Loucy (cell line): ENCODE results near the gene BAIAP3.

Experiments
- H2AFZ ChIP-seq: fragments of 200-600 bp; sonication (generic); 2 replicates; pipeline ENCODE4 v1.6.0; 2016; ENCODE audit warnings: antibody characterized with exemption, mild to moderate bottlenecking, low read length, moderate library complexity
- H3F3A ChIP-seq: fragments of 200-600 bp; 2 replicates; pipeline ENCODE4 v1.6.0; 2016; ENCODE audit warnings: antibody characterized with exemption, low read depth, mild to moderate bottlenecking
- H3K27me3 ChIP-seq: fragments of 200-600 bp; sonication (generic); 2 replicates; pipeline ENCODE4 v1.6.1; 2014; ENCODE audit warnings: low read length, mild to moderate bottlenecking; ENCODE audit not compliant: insufficient read depth, poor library complexity, severe bottlenecking
- H3K36me3 ChIP-seq: fragments of 200-600 bp; sonication (generic); 2 replicates; pipeline ENCODE4 v1.6.1; 2016; ENCODE audit warnings: low read length; ENCODE audit not compliant: insufficient read depth
- H3K4me1 ChIP-seq: fragments of 200-600 bp; sonication (generic); 2 replicates; pipeline ENCODE4 v1.5.1; 2014; ENCODE audit warnings: low read length, mild to moderate bottlenecking; ENCODE audit not compliant: insufficient read depth, poor library complexity, severe bottlenecking
- H3K4me2 ChIP-seq: fragments of 200-600 bp; sonication (generic); 2 replicates; pipeline ENCODE4 v1.6.0; 2014; ENCODE audit warnings: antibody characterized with exemption, low read length, low read depth, mild to moderate bottlenecking; ENCODE audit not compliant: poor library complexity, severe bottlenecking
- H3K4me3 ChIP-seq: fragments of 200-600 bp; sonication (generic); 2 replicates; pipeline ENCODE4 v1.5.1; 2014; ENCODE audit warnings: low read length, mild to moderate bottlenecking, mixed read lengths; ENCODE audit not compliant: poor library complexity, severe bottlenecking
- H3K79me2 ChIP-seq: fragments of 200-600 bp; sonication (generic); 2 replicates; pipeline ENCODE4 v1.6.1; 2014; ENCODE audit warnings: low read length; ENCODE audit not compliant: insufficient read depth
- H3K9ac ChIP-seq: fragments of 200-600 bp; sonication (generic); 2 replicates; pipeline ENCODE4 v1.6.0; 2014; ENCODE audit warnings: mild to moderate bottlenecking, low read depth, low read length, moderate library complexity; ENCODE audit not compliant: poor library complexity, severe bottlenecking
- H3K9me2 ChIP-seq: fragments of 200-600 bp; sonication (generic); replicated peaks from 2 replicates; pipeline ENCODE4 v1.6.1; 2016; ENCODE audit warnings: low read depth, low read length, mixed read lengths
- H3K9me3 ChIP-seq: fragments of 200-600 bp; sonication (generic); 2 replicates; pipeline ENCODE4 v1.6.1; 2014; ENCODE audit warnings: mild to moderate bottlenecking, antibody characterized with exemption, low read length, low read depth; ENCODE audit not compliant: insufficient read depth
- H4K20me1 ChIP-seq: fragments of 200-600 bp; sonication (generic); 2 replicates; pipeline ENCODE4 v1.6.0; 2014; ENCODE audit warnings: antibody characterized with exemption, low read length, mild to moderate bottlenecking; ENCODE audit not compliant: insufficient read depth, poor library complexity, severe bottlenecking
- EZH2phosphoT487 ChIP-seq: fragments of 200-600 bp; IDR thresholded peaks from 2 replicates; pipeline ENCODE4 v1.6.1; 2018; ENCODE audit warnings: antibody characterized with exemption, mild to moderate bottlenecking, moderate library complexity, borderline replicate concordance
- TF ChIP-seq, protein P1 (sequence below): fragments of 200-600 bp; sonication (generic); conservative IDR thresholded peaks from 2 replicates; pipeline ENCODE4 v1.5.1; 2014; ENCODE audit warnings: mild to moderate bottlenecking, antibody characterized with exemption, low read length

BAIAP3 gene

DNA sequence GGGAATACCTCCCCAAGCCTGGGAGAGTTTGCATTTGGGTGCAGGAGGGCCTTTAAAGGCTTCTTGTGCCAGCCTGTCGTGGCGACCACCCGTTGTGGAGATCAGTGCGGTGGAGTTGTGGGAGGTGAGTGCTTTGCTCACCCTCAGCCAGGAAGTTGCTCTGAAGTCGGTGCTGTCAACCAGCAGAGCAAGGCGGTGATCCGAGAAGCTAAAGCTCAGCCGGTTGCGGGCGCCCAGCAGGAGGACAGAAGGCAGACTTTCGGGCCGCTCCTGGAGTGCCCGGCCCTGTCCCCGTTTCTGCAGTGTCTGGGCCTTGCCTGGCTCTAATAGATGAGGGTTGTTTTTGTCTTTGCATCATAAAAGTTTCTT, 22.6 kb upstream of the BAIAP3 start:
- no peaks in the 10 kb centered on the region for H3K27me3 ChIP-seq
- H4K20me1 ChIP-seq, result peaks cover 49% of the 10 kb centered on the region
- no peak overlapping the region for H2AFZ ChIP-seq
- H3K9ac ChIP-seq, result peak overlapping the region; percentile 92
- H3K9me2 ChIP-seq, result no peaks in the 10 kb centered on the region
- H3K9me3 ChIP-seq, result no peaks in the 10 kb centered on the region
- peaks cover 6% of the 10 kb centered on the region; the same call in 1 of the 2 replicates for H3K36me3 ChIP-seq
- H3K4me1 ChIP-seq, result no peaks in the 10 kb centered on the region
- peaks cover 55% of the 10 kb centered on the region for H3K79me2 ChIP-seq
- peak overlapping the region; percentile 88 for H3K4me2 ChIP-seq
- no peak for TF ChIP-seq EZH2phosphoT487
- TF ChIP-seq, protein P1, sequence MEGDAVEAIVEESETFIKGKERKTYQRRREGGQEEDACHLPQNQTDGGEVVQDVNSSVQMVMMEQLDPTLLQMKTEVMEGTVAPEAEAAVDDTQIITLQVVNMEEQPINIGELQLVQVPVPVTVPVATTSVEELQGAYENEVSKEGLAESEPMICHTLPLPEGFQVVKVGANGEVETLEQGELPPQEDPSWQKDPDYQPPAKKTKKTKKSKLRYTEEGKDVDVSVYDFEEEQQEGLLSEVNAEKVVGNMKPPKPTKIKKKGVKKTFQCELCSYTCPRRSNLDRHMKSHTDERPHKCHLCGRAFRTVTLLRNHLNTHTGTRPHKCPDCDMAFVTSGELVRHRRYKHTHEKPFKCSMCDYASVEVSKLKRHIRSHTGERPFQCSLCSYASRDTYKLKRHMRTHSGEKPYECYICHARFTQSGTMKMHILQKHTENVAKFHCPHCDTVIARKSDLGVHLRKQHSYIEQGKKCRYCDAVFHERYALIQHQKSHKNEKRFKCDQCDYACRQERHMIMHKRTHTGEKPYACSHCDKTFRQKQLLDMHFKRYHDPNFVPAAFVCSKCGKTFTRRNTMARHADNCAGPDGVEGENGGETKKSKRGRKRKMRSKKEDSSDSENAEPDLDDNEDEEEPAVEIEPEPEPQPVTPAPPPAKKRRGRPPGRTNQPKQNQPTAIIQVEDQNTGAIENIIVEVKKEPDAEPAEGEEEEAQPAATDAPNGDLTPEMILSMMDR, result no peak
- no peaks in the 10 kb centered on the region for H3F3A ChIP-seq
- H3K4me3 ChIP-seq, result peak overlapping the region; percentile 95

DNA sequence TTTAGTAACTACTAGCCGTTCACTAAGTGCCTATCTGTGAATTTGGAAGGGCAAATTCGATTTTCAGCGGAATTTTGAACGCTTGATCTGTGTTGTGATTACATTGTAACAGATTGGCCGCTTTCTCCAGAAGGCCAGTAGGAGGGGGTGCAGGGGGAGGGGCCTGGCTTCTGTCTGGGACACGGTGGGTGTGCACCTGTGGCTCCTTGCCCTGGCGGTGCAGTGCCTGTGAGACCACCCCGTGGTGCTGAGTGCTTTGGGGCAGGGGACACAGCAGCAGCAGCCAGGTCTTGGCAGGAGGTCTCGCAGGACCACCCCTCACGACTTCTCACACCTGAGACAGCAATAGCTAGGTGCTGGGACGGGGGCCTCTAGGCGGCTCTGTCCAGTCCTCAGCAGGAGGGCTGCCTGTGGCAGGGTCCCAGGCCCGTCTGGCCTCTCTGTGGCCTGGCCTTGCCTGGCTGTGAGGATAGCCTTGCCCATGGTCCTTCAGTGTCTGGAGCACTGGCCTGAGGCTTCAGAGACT, 22.2 kb upstream of the BAIAP3 start:
- Histone ChIP-seq H3K4me3 (peak overlapping the region; percentile 95), H3K9ac (peak overlapping the region; percentile 92), H3K9me3 (no peaks in the 10 kb centered on the region), H3K4me1 (no peaks in the 10 kb centered on the region), H3K27me3 (no peaks in the 10 kb centered on the region), H3K9me2 (no peaks in the 10 kb centered on the region), H3K4me2 (peak overlapping the region; percentile 88), H3K36me3 (peaks cover 11% of the 10 kb centered on the region; the same call in 1 of the 2 replicates), H2AFZ (no peak overlapping the region), H3F3A (no peaks in the 10 kb centered on the region), H3K79me2 (peaks cover 55% of the 10 kb centered on the region), H4K20me1 (peaks cover 49% of the 10 kb centered on the region)
- TF ChIP-seq, protein P1, result no peak
- TF ChIP-seq EZH2phosphoT487, result no peak

- H3K36me3 ChIP-seq, result peaks cover 17% of the 10 kb centered on the region; the same call in 1 of the 2 replicates
- no peaks in the 10 kb centered on the region for H3K27me3 ChIP-seq
- no peaks in the 10 kb centered on the region for H3K4me1 ChIP-seq
- H3K9ac ChIP-seq, result peak overlapping the region; percentile 92
- H3K4me3 ChIP-seq, result peak overlapping the region; percentile 95
- no peaks in the 10 kb centered on the region for H3K9me3 ChIP-seq
- no peaks in the 10 kb centered on the region for H3F3A ChIP-seq
- H4K20me1 ChIP-seq, result peaks cover 52% of the 10 kb centered on the region
- no peaks in the 10 kb centered on the region for H3K9me2 ChIP-seq
- no peak overlapping the region for H2AFZ ChIP-seq
- H3K4me2 ChIP-seq, result peak overlapping the region; percentile 88
- TF ChIP-seq, protein P1, result no peak
- TF ChIP-seq EZH2phosphoT487, result no peak
- H3K79me2 ChIP-seq, result peaks cover 55% of the 10 kb centered on the region
These were observed 21.5 kb upstream of the BAIAP3 start for GRCh38 chr16:1311738-1312466.
